NCI-H1436 treated with DMSO at 0.1 percent for 48 hours (cell line): Measurements from ENCODE around the gene APBA3.

Source experiments
- DNase-seq: peaks from one replicate; lab custom pipeline; 2025; lab: John Stamatoyannopoulos, UW

Gene APBA3

GRCh38 chr19:3745363-3746045, 16.0 kb downstream of the APBA3 start:
- no peak for DNase-seq

- no peak for DNase-seq
These were observed 18.0 kb downstream of the APBA3 start for GRCh38 chr19:3743486-3743885.

- no peak for DNase-seq
These were observed 21.1 kb downstream of the APBA3 start for GRCh38 chr19:3740431-3740830.

- no peak for DNase-seq
These were observed 22.8 kb downstream of the APBA3 start for GRCh38 chr19:3738477-3739220.

- DNase-seq = no peak
These were observed 23.8 kb downstream of the APBA3 start for GRCh38 chr19:3737487-3738205.

- DNase-seq = no peak
These were observed 25.3 kb downstream of the APBA3 start for GRCh38 chr19:3736106-3736724.

- no peak for DNase-seq
These were observed 27.2 kb downstream of the APBA3 start for GRCh38 chr19:3734310-3734600.

GRCh38 chr19:3733549-3734309, 27.8 kb downstream of the APBA3 start:
- DNase-seq = no peak

GRCh38 chr19:3732108-3732507, 29.4 kb downstream of the APBA3 start:
- no peak for DNase-seq

GRCh38 chr19:3730457-3730958, 31.0 kb downstream of the APBA3 start:
- no peak for DNase-seq

- no peak for DNase-seq
These were observed 35.7 kb downstream of the APBA3 start for GRCh38 chr19:3725640-3726310.

GRCh38 chr19:3725121-3725520, 36.4 kb downstream of the APBA3 start:
- no peak for DNase-seq

GRCh38 chr19:3723883-3724282, 37.6 kb downstream of the APBA3 start:
- DNase-seq = no peak

GRCh38 chr19:3723110-3723488, 38.4 kb downstream of the APBA3 start:
- DNase-seq = no peak

- no peak for DNase-seq
These were observed 38.9 kb downstream of the APBA3 start for GRCh38 chr19:3722443-3723109.

- DNase-seq = no peak
These were observed 39.5 kb downstream of the APBA3 start for GRCh38 chr19:3721887-3722442.

- DNase-seq = peak; percentile 77
These were observed 40.2 kb downstream of the APBA3 start for GRCh38 chr19:3721131-3721886.

GRCh38 chr19:3720349-3720917, 41.1 kb downstream of the APBA3 start:
- no peak for DNase-seq

- no peak for DNase-seq
These were observed 41.6 kb downstream of the APBA3 start for GRCh38 chr19:3719868-3720267.
